Right atrium auricular region (tissue), 2 donors: ENCODE results near the gene ZNF521. TPM values are rescaled to one million over a fixed set of nuclear protein-coding genes. Genes with fewer than 3 reads are reported as not detected.

Source experiments
- DNase-seq: peaks from one replicate; pipeline ENCODE4 v3.0.0-alpha.2; 2019; ENCODE audit warnings: low spot score
- H3K27ac ChIP-seq, 2 donors: fragments of 200-600 bp; sonication (generic); 1 replicate in 1 of 2; 2 replicates in 1 of 2; pipeline ENCODE4 v1.5.1; 2016 to 2019
- H3K27me3 ChIP-seq, 2 donors: fragments of 200-600 bp; sonication (generic); one replicate each; pipeline versions ENCODE4 v1.5.1 to v1.6.0; 2017 to 2019
- H3K36me3 ChIP-seq: fragments of 200-600 bp; sonication (generic); one replicate; pipeline ENCODE4 v1.5.1; 2016
- H3K4me1 ChIP-seq, 2 donors: fragments of 200-600 bp; sonication (generic); one replicate each; pipeline versions ENCODE4 v1.5.1 to v1.6.0; 2017 to 2019
- H3K4me3 ChIP-seq, 2 donors: fragments of 200-600 bp; sonication (generic); 1 replicate in 1 of 2; 2 replicates in 1 of 2; pipeline ENCODE4 v1.5.1; 2017 to 2019; ENCODE audit warnings: mild to moderate bottlenecking in 1 of 2, moderate library complexity in 1 of 2
- H3K9me3 ChIP-seq, 2 donors: fragments of 200-600 bp; sonication (generic); one replicate each; pipeline ENCODE4 v1.5.1; 2019
- CTCF ChIP-seq, 2 donors: fragments of 200-600 bp; sonication (generic); IDR thresholded peaks; one replicate each; pipeline ENCODE4 v1.5.1; 2019; ENCODE audit warnings: antibody characterized with exemption in 2 of 2
- total RNA-seq, 2 donors: library from RNA; depleted of rRNA; stranded (reverse); fragments of >200 nt; gene quantifications; one replicate each; pipeline ENCODE4 v1.1.0, GENCODE V29; 2016

ZNF521 gene
- total RNA-seq, 2 donors from 2014 or later = 36.1 to 37.5 TPM

- Histone ChIP-seq H3K9me3 (no peaks in the 10 kb centered on the region), H3K4me3 (no peak overlapping the region), H3K36me3 (no peaks in the 10 kb centered on the region), H3K4me1 (peaks cover 0 to 20% of the 10 kb centered on the region in 2 donors), H3K27ac (no peak overlapping the region), H3K27me3 (no peaks in the 10 kb centered on the region)
- TF ChIP-seq CTCF (IDR thresholded peaks at IDR 0.05) = no peak
- no peak for DNase-seq
Observed at GRCh38 chr18:25243257-25243656, 108.7 kb downstream of the ZNF521 start.

- DNase-seq = no peak
- Histone ChIP-seq H3K4me1 (peaks cover 0 to 42% of the 10 kb centered on the region in 2 donors), H3K27me3 (no peaks in the 10 kb centered on the region), H3K4me3 (peak overlapping the region in 1 of 2 donors; percentile 7), H3K9me3 (no peaks in the 10 kb centered on the region), H3K27ac (peak overlapping the region; percentile 33 to 84), H3K36me3 (no peaks in the 10 kb centered on the region)
- no peak for TF ChIP-seq CTCF (IDR thresholded peaks at IDR 0.05)
Observed at GRCh38 chr18:25240420-25240770, 111.6 kb downstream of the ZNF521 start.

- no peak for TF ChIP-seq CTCF (IDR thresholded peaks at IDR 0.05)
Observed at GRCh38 chr18:25239581-25240419, 112.2 kb downstream of the ZNF521 start.

GRCh38 chr18:25239151-25239550 is 112.8 kb downstream of the ZNF521 start:
- H3K27me3 ChIP-seq = no peaks in the 10 kb centered on the region
- peaks cover 0 to 53% of the 10 kb centered on the region in 2 donors for H3K4me1 ChIP-seq
- no peak for DNase-seq
- no peaks in the 10 kb centered on the region for H3K9me3 ChIP-seq
- H3K4me3 ChIP-seq = no peak overlapping the region
- H3K27ac ChIP-seq = peak overlapping the region in 1 of 2 donors; percentile 84
- TF ChIP-seq CTCF (IDR thresholded peaks at IDR 0.05) = no peak
- H3K36me3 ChIP-seq = no peaks in the 10 kb centered on the region

More at GRCh38 chr18:25239581-25240419, 112.2 kb downstream of the ZNF521 start:
- no peak overlapping the region for H3K4me3 ChIP-seq
- no peaks in the 10 kb centered on the region for H3K27me3 ChIP-seq
- H3K27ac ChIP-seq = peak overlapping the region; percentile 33 to 84
- DNase-seq = no peak
- peaks cover 0 to 48% of the 10 kb centered on the region in 2 donors for H3K4me1 ChIP-seq
- H3K9me3 ChIP-seq = no peaks in the 10 kb centered on the region
- H3K36me3 ChIP-seq = no peaks in the 10 kb centered on the region

GRCh38 chr18:25237571-25238267 is 114.2 kb downstream of the ZNF521 start:
- TF ChIP-seq CTCF (IDR thresholded peaks at IDR 0.05) = no peak
- peak overlapping the region; percentile 64 to 84 for H3K27ac ChIP-seq
- H3K27me3 ChIP-seq = no peaks in the 10 kb centered on the region
- DNase-seq = no peak
- H3K36me3 ChIP-seq = no peaks in the 10 kb centered on the region
- no peaks in the 10 kb centered on the region for H3K9me3 ChIP-seq
- no peak overlapping the region for H3K4me3 ChIP-seq
- H3K4me1 ChIP-seq = peaks cover 0 to 68% of the 10 kb centered on the region in 2 donors
